Stimulated activated naive CD4-positive, alpha-beta T cell treated with Interleukin-2 at 50 U/mL for 16 hours (primary cell): ENCODE results near the gene POLR3B.
"Not testable (repeated sequence)": the region's sequence is repeated elsewhere in the genome, so short reads cannot be mapped to it uniquely, and the experiment has no call there.

ENCODE experiments used
- DNase-seq: peaks from one replicate; lab custom pipeline; 2025; lab: John Stamatoyannopoulos, UW

POLR3B gene

GRCh38 chr12:106342397-106343213 lies 14.9 kb upstream of the POLR3B start:
- DNase-seq: no peak

- DNase-seq: no peak
Observed at GRCh38 chr12:106343214-106343528, 14.4 kb upstream of the POLR3B start.

GRCh38 chr12:106344131-106344530 lies 13.4 kb upstream of the POLR3B start:
- no peak for DNase-seq

- no peak for DNase-seq
Observed at GRCh38 chr12:106345746-106346145, 11.8 kb upstream of the POLR3B start.

- no peak for DNase-seq
Observed at GRCh38 chr12:106348411-106348810, 9.1 kb upstream of the POLR3B start.

- DNase-seq: no peak
Observed at GRCh38 chr12:106353175-106353574, 4.4 kb upstream of the POLR3B start.

- no peak for DNase-seq
Observed at GRCh38 chr12:106358396-106359241, 1.1 kb downstream of the POLR3B start.

GRCh38 chr12:106359646-106360399 lies 2.3 kb downstream of the POLR3B start:
- DNase-seq: no peak

GRCh38 chr12:106360400-106360994 lies 2.9 kb downstream of the POLR3B start:
- DNase-seq: no peak

- DNase-seq: no peak
Observed at GRCh38 chr12:106362971-106363370, 5.4 kb downstream of the POLR3B start.

GRCh38 chr12:106364261-106364660 lies 6.7 kb downstream of the POLR3B start:
- DNase-seq: no peak

- DNase-seq: no peak
Observed at GRCh38 chr12:106369624-106370346, 12.2 kb downstream of the POLR3B start.

GRCh38 chr12:106378788-106379187 lies 21.2 kb downstream of the POLR3B start:
- no peak for DNase-seq

GRCh38 chr12:106380954-106381353 lies 23.4 kb downstream of the POLR3B start:
- no peak for DNase-seq

GRCh38 chr12:106381866-106382265 lies 24.3 kb downstream of the POLR3B start:
- DNase-seq: not testable (repeated sequence)

GRCh38 chr12:106386813-106387535 lies 29.4 kb downstream of the POLR3B start:
- DNase-seq: no peak

GRCh38 chr12:106387848-106388377 lies 30.4 kb downstream of the POLR3B start:
- DNase-seq: no peak

- no peak for DNase-seq
Observed at GRCh38 chr12:106389151-106389550, 31.6 kb downstream of the POLR3B start.

- DNase-seq: no peak
Observed at GRCh38 chr12:106392759-106393158, 35.2 kb downstream of the POLR3B start.

- no peak for DNase-seq
Observed at GRCh38 chr12:106409878-106410277, 52.3 kb downstream of the POLR3B start.

GRCh38 chr12:106412563-106412962 lies 55.0 kb downstream of the POLR3B start:
- DNase-seq: no peak
